GM21737 (cell line): ENCODE results near the gene RIMS1.

Experiments used
- ATAC-seq: cut with Tn5 transposase; IDR thresholded peaks from one replicate; pipeline ENCODE4 v1.9.1; 2021; ENCODE audit warnings: mild to moderate bottlenecking, moderate library complexity; ENCODE audit not compliant: unreplicated experiment

The RIMS1 gene

GRCh38 chr6:72084992-72085569 lies 198.7 kb downstream of the RIMS1 start:
- no peak for ATAC-seq

GRCh38 chr6:72094506-72094905 lies 208.2 kb downstream of the RIMS1 start:
- ATAC-seq = no peak

- ATAC-seq = no peak
These were observed 216.2 kb downstream of the RIMS1 start for GRCh38 chr6:72102561-72102960.

- ATAC-seq = no peak
These were observed 225.3 kb downstream of the RIMS1 start for GRCh38 chr6:72111611-72112010.

- no peak for ATAC-seq
These were observed 244.0 kb downstream of the RIMS1 start for GRCh38 chr6:72130327-72130726.

- no peak for ATAC-seq
These were observed 246.1 kb downstream of the RIMS1 start for GRCh38 chr6:72132427-72132826.

- ATAC-seq = no peak
These were observed 246.5 kb downstream of the RIMS1 start for GRCh38 chr6:72132851-72133250.

- no peak for ATAC-seq
These were observed 247.0 kb downstream of the RIMS1 start for GRCh38 chr6:72133324-72133723.

- no peak for ATAC-seq
These were observed 254.4 kb downstream of the RIMS1 start for GRCh38 chr6:72140795-72141194.

GRCh38 chr6:72149715-72150114 lies 263.4 kb downstream of the RIMS1 start:
- no peak for ATAC-seq

GRCh38 chr6:72151742-72152141 lies 265.4 kb downstream of the RIMS1 start:
- no peak for ATAC-seq

GRCh38 chr6:72175916-72176315 lies 289.6 kb downstream of the RIMS1 start:
- no peak for ATAC-seq

- no peak for ATAC-seq
These were observed 296.2 kb downstream of the RIMS1 start for GRCh38 chr6:72182337-72183246.

- ATAC-seq = no peak
These were observed 317.6 kb downstream of the RIMS1 start for GRCh38 chr6:72203983-72204382.

GRCh38 chr6:72205500-72205899 lies 319.1 kb downstream of the RIMS1 start:
- no peak for ATAC-seq

GRCh38 chr6:72206606-72207005 lies 320.3 kb downstream of the RIMS1 start:
- ATAC-seq = no peak

- ATAC-seq = no peak
These were observed 326.3 kb downstream of the RIMS1 start for GRCh38 chr6:72212686-72213085.

GRCh38 chr6:72213654-72214053 lies 327.3 kb downstream of the RIMS1 start:
- ATAC-seq = no peak

GRCh38 chr6:72216222-72217068 lies 330.1 kb downstream of the RIMS1 start:
- ATAC-seq = no peak

GRCh38 chr6:72217626-72218025 lies 331.3 kb downstream of the RIMS1 start:
- ATAC-seq = no peak

GRCh38 chr6:72218125-72218524 lies 331.8 kb downstream of the RIMS1 start:
- ATAC-seq = peak; percentile 74
